GM12873 (cell line): Measurements from ENCODE around the gene ZFHX2.

ENCODE experiments used
- TF ChIP-seq, protein P1 (sequence below): IDR thresholded peaks from 2 replicates; pipeline ENCODE4 v1.5.1; 2012; ENCODE audit warnings: low read depth, mild to moderate bottlenecking, moderate library complexity, low read length, control low read depth; ENCODE audit not compliant: insufficient read depth; ENCODE audit errors: missing control alignments

Gene ZFHX2

DNA sequence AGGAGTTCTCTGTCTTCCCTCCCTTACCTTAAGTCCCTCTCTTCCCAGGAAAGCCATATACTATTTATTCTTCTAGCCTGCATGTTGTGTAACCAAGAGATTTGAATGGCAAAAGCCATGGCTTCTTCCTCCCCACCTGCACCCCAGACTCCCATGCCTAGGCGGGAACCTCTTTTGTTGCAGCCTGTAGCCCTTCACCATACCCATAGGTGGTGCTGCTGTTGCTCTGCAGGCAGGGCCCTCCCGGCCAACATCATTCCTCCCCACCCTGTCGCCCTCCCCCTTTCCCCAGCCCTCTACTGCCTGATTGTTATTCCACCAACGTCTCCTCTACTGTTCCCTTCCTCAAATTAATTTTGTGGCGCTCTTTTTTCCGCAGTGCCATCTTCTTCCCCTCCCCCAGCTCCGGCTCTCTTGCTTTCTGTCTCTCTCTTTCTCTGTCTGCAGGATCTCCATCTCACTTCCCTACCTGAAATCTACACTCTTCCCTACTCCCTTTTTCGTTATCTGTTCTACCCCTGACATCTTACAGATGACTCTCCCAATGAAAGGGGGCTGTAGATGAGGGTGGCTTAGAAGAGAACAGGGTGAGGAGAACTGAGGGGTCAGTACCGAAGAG, 68.2 kb downstream of the ZFHX2 start:
- TF ChIP-seq, protein P1, sequence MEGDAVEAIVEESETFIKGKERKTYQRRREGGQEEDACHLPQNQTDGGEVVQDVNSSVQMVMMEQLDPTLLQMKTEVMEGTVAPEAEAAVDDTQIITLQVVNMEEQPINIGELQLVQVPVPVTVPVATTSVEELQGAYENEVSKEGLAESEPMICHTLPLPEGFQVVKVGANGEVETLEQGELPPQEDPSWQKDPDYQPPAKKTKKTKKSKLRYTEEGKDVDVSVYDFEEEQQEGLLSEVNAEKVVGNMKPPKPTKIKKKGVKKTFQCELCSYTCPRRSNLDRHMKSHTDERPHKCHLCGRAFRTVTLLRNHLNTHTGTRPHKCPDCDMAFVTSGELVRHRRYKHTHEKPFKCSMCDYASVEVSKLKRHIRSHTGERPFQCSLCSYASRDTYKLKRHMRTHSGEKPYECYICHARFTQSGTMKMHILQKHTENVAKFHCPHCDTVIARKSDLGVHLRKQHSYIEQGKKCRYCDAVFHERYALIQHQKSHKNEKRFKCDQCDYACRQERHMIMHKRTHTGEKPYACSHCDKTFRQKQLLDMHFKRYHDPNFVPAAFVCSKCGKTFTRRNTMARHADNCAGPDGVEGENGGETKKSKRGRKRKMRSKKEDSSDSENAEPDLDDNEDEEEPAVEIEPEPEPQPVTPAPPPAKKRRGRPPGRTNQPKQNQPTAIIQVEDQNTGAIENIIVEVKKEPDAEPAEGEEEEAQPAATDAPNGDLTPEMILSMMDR = peak; percentile 63

DNA sequence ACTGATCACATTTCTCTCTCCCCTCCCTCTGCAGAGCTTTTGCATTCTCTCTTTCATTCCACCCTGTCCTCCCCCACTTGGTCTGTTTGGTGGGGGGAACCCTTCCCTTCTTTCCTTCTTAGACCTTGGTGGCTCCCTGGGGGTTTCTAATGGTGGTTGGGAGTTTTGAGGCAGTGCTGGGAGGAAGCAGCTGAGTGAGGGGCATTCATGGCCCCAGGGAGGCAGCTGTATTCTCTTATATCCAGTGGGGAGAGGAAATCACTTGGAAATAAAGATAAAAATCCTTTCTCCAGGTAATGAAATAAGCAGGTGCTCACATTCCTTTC, 68.8 kb downstream of the ZFHX2 start:
- TF ChIP-seq, protein P1 = no peak

DNA sequence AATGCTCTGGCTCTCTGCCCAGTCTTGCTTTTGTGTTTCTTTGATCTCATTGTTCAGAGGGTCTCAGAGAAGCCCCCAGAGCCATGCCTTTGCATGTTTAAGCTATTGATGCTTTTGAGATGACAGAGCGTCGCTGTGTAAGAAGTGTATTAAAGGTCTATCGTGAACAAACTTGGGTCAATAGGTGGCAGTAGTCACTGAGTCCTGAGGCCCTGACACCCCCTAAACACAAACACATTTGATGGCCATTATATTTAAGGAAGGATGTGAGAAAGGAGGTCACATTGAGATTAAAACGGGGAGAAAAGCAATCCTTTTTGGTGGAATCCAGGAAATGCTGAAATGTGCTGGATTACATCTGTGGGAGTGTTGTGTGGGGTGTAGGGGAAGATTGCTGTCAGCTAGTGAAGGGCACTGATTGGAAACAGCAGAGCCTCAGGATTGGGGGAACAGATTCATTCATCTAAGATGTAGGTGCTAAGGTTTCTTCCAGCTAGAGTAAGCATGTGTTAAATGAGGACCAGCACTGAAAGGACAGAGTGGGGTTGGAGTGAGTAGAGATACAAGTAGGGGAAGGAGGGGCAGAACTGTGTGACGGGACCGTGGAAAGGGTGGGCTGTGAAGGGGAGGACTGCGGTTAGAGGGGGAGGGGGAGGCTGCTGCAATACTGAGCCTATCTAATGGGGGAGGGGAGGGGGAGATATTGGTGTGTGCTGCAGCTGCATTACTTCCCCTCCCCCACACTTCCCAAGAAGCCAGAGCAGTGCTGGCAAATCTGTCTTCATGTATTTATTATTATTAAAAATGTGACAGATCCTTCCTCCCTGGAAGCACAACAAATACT, 69.4 kb downstream of the ZFHX2 start:
- TF ChIP-seq, protein P1 = peak; percentile 9

DNA sequence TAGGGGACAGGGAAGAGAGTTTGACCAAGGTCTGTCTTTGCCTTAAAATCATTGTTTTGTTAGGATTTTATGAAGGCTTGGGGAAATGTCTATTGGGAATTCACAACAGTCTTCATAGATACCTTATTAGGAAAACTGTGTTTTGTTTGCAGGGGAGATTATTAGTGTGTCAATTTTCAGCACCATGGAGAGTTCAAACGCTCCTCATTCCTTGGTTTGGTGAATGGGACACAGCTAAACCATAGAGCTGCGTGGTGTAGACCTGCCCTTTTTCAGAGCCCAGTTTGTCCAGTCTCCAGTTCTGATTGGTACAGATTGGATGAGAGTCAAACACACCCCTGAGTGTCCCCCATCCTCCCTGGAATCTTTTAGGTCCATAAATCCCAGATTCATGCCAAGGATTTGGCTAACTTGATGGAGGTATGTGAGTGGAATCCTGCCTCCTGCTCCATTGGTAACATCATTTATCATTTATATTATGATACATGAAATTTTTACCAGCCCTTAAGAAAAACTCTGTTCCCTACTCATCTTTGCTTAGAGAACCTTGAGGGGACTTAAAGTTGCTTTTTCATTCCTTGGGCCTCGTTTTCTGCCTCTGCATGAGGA, 70.1 kb downstream of the ZFHX2 start:
- TF ChIP-seq, protein P1 = no peak

DNA sequence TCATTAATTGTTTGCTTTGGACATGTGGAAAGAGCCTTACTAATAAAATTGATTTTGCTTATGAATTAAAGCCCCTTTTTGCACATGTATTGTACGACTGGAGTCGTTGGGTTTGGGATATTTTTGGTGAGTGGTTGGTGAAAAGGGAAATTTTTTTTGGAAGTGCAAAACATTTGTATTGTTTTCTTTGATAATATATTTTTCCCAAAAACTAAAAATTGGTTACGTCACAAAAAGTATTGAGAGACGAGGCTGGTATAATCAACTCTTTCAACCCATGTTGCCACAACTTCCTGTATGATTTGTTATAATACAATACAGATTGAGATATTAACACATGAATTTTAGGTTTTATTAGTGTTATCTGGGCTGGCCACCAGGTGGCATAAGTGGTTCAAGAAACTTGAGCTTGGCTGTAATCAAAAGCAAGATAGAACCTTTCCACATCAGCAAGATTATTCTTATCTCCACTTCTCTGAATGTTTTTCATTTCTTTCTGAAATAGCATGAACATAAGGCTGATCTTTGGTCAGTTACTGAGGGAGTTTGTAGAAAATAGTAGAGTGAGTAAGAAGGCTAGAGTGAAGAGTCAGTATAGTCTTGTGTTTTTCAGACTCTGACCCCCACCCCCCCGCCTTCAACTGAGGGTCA, 73.3 kb downstream of the ZFHX2 start:
- TF ChIP-seq, protein P1 = peak; percentile 65

DNA sequence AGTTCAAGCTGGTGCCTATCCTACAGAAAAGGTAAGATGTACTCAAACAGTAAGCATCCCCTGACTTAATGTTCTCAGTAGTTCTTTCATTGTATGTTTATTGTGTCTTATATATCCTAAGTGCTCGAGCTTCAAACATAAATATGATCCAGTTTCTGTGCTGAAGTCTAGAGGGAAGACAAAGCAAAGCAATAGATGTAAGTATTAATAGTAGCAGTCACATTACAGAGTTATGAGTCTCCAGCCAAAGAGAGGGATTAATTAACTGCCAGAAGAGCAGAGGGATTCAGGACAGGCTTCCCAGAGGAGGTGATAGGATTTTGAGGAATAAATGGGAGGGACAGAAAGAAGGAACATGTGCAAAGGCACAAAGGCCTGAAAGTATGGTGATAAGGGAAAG, 80.6 kb downstream of the ZFHX2 start:
- TF ChIP-seq, protein P1 = no peak
